HFFc6 (cell line): ENCODE data around the gene PRSS8. TPM values are rescaled to one million over a fixed set of nuclear protein-coding genes. Genes with fewer than 3 reads are reported as not detected.

Experiments
- DNase-seq: peaks from one replicate; pipeline ENCODE4 v3.0.0-alpha.2; 2018
- H3K27ac Mint-ChIP-seq: 2 replicates; pipeline ENCODE4 v1.8.0; 2020; ENCODE audit warnings: mild to moderate bottlenecking, mixed read lengths
- H3K27me3 Mint-ChIP-seq: 2 replicates; pipeline ENCODE4 v1.8.0; 2021; ENCODE audit warnings: mild to moderate bottlenecking, moderate library complexity, mixed read lengths; ENCODE audit not compliant: insufficient read depth
- H3K36me3 Mint-ChIP-seq: 2 replicates; pipeline ENCODE4 v1.8.0; 2021; ENCODE audit warnings: low read depth, mixed read lengths
- H3K4me1 Mint-ChIP-seq: 2 replicates; pipeline ENCODE4 v1.8.0; 2020; ENCODE audit warnings: low read depth, mixed read lengths
- H3K4me3 Mint-ChIP-seq: 2 replicates; pipeline ENCODE4 v1.8.0; 2020; ENCODE audit warnings: mild to moderate bottlenecking, moderate library complexity, mixed read lengths
- H3K9me3 Mint-ChIP-seq: 2 replicates; pipeline ENCODE4 v1.8.0; 2020; ENCODE audit warnings: mild to moderate bottlenecking, mixed read lengths
- total RNA-seq, 6 experiments: library from RNA; stranded (reverse); fragmentation: NEBNext Ultra II Directional; extraction: Animal tissue kit (Norgen Biotek cat#: 25700); gene quantifications; 2 replicates in 1 of 6; 3 replicates in 5 of 6; pipeline ENCODE4 v1.2.3, GENCODE V29; 2021
- TF ChIP-seq, protein P1 (sequence below): fragments of 200-600 bp; sonication (generic); IDR thresholded peaks from 2 replicates; pipeline ENCODE4 v1.5.0; 2021; ENCODE audit warnings: antibody characterized with exemption, mild to moderate bottlenecking

PRSS8 gene
- total RNA-seq, 6 experiments from 2014 or later: not detected

DNA sequence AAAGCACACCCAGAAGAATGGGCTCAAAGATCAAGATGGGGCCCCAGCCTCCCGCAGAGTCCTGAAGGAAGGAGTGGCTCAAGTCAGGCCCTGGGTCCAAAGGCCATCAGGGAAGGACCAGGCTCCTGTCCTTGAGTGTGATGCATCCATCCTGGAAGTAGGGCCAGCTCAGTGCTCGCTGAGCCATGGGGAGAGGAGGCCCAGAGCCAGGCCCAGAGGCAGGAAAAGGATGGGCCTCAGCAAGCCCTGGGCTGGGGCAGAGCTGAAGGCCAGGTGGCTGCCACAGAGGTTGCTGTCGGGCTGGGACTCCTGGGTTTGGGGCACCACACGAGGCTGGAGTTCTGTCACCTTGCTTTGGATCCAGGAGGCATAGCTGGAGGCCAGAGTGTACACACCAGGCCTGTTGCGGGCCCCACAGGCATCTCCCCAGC lies 3.7 kb downstream of the PRSS8 start:
- Mint-ChIP-seq H3K27me3 (peaks cover 9% of the 10 kb centered on the region), H3K36me3 (no peaks in the 10 kb centered on the region), H3K4me3 (no peak overlapping the region), H3K27ac (no peak overlapping the region), H3K9me3 (no peaks in the 10 kb centered on the region), H3K4me1 (peaks cover 8% of the 10 kb centered on the region)
- DNase-seq: no peak
- TF ChIP-seq, protein P1, sequence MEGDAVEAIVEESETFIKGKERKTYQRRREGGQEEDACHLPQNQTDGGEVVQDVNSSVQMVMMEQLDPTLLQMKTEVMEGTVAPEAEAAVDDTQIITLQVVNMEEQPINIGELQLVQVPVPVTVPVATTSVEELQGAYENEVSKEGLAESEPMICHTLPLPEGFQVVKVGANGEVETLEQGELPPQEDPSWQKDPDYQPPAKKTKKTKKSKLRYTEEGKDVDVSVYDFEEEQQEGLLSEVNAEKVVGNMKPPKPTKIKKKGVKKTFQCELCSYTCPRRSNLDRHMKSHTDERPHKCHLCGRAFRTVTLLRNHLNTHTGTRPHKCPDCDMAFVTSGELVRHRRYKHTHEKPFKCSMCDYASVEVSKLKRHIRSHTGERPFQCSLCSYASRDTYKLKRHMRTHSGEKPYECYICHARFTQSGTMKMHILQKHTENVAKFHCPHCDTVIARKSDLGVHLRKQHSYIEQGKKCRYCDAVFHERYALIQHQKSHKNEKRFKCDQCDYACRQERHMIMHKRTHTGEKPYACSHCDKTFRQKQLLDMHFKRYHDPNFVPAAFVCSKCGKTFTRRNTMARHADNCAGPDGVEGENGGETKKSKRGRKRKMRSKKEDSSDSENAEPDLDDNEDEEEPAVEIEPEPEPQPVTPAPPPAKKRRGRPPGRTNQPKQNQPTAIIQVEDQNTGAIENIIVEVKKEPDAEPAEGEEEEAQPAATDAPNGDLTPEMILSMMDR: no peak

DNA sequence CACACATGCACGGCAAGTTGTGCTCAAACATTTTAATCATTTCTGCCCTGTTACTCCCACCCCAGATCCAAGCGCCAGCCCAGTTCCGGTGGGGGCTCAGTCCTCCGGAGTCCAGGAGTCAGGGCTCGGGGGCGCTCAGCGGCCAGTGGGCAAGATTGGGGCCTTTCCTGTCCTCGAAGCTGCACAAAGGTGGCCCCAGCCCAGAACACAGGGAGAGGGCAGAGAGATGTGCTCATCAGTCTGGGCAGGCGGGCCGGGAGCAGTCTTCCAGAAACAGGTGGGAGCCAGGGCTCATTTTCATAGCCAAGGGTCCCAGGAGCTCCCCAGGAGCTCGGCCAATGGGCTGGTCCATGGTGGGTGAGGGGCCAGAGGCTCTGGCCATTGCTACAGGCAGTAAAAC lies 4.1 kb downstream of the PRSS8 start:
- no peaks in the 10 kb centered on the region for H3K36me3 Mint-ChIP-seq
- peaks cover 9% of the 10 kb centered on the region for H3K27me3 Mint-ChIP-seq
- no peaks in the 10 kb centered on the region for H3K9me3 Mint-ChIP-seq
- H3K4me1 Mint-ChIP-seq: peaks cover 8% of the 10 kb centered on the region
- no peak for DNase-seq
- TF ChIP-seq, protein P1: no peak
- no peak overlapping the region for H3K4me3 Mint-ChIP-seq
- no peak overlapping the region for H3K27ac Mint-ChIP-seq

DNA sequence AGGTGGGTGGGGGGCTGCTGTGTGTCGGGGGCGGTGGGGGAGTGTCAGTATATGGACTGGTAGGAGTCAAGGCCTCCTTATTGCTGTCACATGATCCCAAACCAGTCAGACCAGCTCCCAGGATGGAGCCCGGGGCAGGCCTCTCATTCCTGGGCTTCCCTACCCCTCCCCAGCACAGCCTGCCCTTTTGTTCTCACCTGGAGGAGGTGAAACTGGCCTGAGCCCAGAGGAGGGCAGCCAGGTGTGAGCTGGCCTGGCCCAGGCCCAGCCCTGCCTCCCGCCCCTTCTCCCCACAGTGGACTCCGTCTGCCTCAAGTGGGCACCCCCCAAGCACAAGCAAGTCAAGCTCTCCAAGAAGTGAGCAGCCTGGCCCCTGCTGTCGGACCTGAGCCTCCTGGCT lies 4.6 kb downstream of the PRSS8 start:
- Mint-ChIP-seq H3K36me3 (no peaks in the 10 kb centered on the region), H3K27ac (no peak overlapping the region), H3K4me3 (no peak overlapping the region), H3K27me3 (peaks cover 13% of the 10 kb centered on the region), H3K9me3 (no peaks in the 10 kb centered on the region), H3K4me1 (peaks cover 8% of the 10 kb centered on the region)
- no peak for DNase-seq
- TF ChIP-seq, protein P1: no peak

DNA sequence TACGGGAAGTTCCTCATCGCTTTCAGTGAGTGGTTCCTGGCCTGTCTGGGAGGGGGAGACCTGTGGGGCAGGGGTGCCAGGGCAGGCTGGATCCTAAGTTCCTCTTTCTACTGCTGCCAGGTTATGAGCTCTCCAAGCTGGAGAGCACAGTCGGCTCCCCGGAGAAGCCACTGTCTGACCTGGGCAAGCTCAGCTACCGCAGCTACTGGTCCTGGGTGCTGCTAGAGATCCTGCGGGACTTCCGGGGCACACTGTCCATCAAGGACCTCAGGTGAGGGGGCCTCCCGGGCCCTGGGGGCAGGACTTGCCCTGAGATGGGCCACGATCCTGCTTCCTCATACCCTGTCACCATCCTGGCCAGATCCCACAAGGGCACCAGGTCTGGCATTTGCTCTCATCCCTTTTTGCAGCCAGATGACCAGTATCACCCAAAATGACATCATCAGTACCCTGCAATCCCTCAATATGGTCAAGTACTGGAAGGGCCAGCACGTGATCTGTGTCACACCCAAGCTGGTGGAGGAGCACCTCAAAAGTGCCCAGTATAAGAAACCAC lies 5.1 kb downstream of the PRSS8 start:
- no peak for DNase-seq
- Mint-ChIP-seq H3K4me1 (peaks cover 8% of the 10 kb centered on the region), H3K27ac (no peak overlapping the region), H3K9me3 (no peaks in the 10 kb centered on the region), H3K27me3 (peaks cover 13% of the 10 kb centered on the region), H3K36me3 (no peaks in the 10 kb centered on the region), H3K4me3 (no peak overlapping the region)
- TF ChIP-seq, protein P1: no peak

DNA sequence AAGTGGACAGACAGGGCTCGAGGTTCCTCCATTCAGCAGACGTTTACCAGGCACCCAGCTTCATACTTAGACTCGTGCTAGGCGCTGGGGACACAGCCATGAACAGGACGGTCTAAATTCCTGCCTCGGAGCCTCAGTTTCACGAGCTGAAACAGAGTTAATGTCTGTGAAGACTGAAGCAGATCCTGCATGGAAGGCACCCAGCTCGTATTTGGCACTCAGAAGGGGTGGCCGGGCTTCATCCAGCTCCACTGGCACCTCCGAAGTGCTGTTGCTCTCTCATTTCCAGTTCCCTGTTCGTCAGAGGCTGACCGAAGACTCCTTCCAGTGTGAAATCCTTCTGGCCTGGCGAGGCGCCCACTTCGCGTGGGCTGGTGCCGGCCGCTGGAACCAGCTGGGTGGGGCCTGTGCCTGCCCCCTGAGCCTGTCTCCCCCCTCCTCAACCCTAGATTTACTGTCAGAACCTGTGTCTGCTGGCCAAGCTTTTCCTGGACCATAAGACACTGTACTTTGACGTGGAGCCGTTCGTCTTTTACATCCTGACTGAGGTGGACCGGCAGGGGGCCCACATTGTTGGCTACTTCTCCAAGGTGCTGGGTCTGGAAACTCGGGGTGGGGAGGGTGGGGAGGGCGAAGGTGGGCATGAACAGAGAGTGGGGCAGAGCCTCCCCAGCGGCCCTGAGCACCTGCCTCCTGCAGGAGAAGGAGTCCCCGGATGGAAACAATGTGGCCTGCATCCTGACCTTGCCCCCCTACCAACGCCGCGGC lies 5.8 kb downstream of the PRSS8 start:
- TF ChIP-seq, protein P1: no peak
- Mint-ChIP-seq H3K4me3 (no peak overlapping the region), H3K4me1 (peaks cover 8% of the 10 kb centered on the region), H3K27ac (no peak overlapping the region), H3K9me3 (no peaks in the 10 kb centered on the region), H3K27me3 (peaks cover 13% of the 10 kb centered on the region), H3K36me3 (no peaks in the 10 kb centered on the region)
- no peak for DNase-seq
